Fibroblast of the aortic adventitia (primary cell): ENCODE measurements around the gene GNB5. TPM values are rescaled to one million over a fixed set of nuclear protein-coding genes. Genes with fewer than 3 reads are reported as not detected.
A peak's percentile ranks its signal among the peaks of the same experiment; 100 is the strongest.

Experiments
- DNase-seq: peaks from one replicate; pipeline ENCODE4 v3.0.0-alpha.2; 2010; ENCODE audit warnings: low read depth
- H3K4me3 ChIP-seq: 2 replicates; pipeline ENCODE4 v1.5.1; 2011; ENCODE audit warnings: low read depth, mild to moderate bottlenecking, control low read depth, low read length, moderate library complexity
- total RNA-seq: library from RNA; depleted of rRNA; stranded (reverse); fragments of >200 nt; gene quantifications from 2 replicates; pipeline ENCODE4 v1.2.3, GENCODE V29; 2012; ENCODE audit warnings: low replicate concordance
- TF ChIP-seq, protein P1 (sequence below): IDR thresholded peaks from 2 replicates; pipeline ENCODE4 v1.5.1; 2011; ENCODE audit warnings: mild to moderate bottlenecking, low read length, control low read depth, inconsistent platforms; ENCODE audit not compliant: insufficient read depth

The GNB5 gene
- total RNA-seq, 1 donor: 24.0 TPM

GRCh38 chr15:52109559-52110451 is 81.4 kb downstream of the GNB5 start:
- H3K4me3 ChIP-seq: no peak overlapping the region
- DNase-seq: no peak
- TF ChIP-seq, protein P1, sequence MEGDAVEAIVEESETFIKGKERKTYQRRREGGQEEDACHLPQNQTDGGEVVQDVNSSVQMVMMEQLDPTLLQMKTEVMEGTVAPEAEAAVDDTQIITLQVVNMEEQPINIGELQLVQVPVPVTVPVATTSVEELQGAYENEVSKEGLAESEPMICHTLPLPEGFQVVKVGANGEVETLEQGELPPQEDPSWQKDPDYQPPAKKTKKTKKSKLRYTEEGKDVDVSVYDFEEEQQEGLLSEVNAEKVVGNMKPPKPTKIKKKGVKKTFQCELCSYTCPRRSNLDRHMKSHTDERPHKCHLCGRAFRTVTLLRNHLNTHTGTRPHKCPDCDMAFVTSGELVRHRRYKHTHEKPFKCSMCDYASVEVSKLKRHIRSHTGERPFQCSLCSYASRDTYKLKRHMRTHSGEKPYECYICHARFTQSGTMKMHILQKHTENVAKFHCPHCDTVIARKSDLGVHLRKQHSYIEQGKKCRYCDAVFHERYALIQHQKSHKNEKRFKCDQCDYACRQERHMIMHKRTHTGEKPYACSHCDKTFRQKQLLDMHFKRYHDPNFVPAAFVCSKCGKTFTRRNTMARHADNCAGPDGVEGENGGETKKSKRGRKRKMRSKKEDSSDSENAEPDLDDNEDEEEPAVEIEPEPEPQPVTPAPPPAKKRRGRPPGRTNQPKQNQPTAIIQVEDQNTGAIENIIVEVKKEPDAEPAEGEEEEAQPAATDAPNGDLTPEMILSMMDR: no peak

DNA sequence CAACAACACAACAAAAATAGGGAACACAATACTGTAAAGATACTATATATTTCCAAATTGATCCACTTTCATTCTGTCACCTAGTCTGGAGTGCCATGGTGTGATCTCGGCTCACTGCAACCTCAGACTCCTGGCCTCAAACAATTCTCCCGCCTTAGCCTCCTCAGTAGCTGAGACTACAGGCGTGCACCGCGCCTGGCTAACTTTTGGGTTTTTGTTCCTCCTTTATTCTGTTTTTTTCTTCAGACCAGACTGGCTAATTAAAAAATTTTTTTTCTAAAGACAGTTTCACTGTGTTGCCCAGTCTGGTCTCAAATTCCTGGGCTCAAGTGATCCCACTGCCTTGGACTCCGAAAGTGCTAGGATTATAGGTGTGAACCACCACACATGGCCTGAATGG is 84.0 kb downstream of the GNB5 start:
- no peak overlapping the region for H3K4me3 ChIP-seq
- DNase-seq: no peak
- TF ChIP-seq, protein P1: no peak

- TF ChIP-seq, protein P1: no peak
- no peak for DNase-seq
- H3K4me3 ChIP-seq: no peak overlapping the region
Measured at GRCh38 chr15:52106641-52107040, 84.6 kb downstream of the GNB5 start.

- DNase-seq: no peak
- H3K4me3 ChIP-seq: no peak overlapping the region
- TF ChIP-seq, protein P1: no peak
Measured at GRCh38 chr15:52105846-52106245, 85.3 kb downstream of the GNB5 start.

DNA sequence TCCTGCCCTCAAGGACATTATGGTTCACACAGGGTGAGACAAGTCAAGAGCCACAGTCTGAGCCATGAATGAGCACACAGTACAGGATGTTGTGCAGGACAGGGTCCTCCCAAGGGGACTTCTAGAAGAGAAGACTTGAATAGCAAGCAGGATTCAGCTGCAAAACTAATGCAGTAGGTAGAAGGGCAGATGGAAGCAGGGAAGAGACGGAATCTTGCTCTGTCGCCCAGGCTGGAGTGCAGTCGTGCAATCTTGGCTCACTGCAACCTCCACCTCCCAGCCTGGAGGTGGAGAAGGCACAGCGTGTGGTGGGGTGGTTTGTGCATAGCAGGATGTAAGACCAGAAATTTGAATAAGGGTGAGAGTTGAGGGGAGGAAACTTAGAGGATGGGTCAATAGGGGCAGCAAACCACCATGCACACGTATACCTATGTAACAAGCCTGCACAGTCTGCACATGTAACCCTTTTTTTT is 86.6 kb downstream of the GNB5 start:
- TF ChIP-seq, protein P1: no peak
- no peak for DNase-seq
- no peak overlapping the region for H3K4me3 ChIP-seq

DNA sequence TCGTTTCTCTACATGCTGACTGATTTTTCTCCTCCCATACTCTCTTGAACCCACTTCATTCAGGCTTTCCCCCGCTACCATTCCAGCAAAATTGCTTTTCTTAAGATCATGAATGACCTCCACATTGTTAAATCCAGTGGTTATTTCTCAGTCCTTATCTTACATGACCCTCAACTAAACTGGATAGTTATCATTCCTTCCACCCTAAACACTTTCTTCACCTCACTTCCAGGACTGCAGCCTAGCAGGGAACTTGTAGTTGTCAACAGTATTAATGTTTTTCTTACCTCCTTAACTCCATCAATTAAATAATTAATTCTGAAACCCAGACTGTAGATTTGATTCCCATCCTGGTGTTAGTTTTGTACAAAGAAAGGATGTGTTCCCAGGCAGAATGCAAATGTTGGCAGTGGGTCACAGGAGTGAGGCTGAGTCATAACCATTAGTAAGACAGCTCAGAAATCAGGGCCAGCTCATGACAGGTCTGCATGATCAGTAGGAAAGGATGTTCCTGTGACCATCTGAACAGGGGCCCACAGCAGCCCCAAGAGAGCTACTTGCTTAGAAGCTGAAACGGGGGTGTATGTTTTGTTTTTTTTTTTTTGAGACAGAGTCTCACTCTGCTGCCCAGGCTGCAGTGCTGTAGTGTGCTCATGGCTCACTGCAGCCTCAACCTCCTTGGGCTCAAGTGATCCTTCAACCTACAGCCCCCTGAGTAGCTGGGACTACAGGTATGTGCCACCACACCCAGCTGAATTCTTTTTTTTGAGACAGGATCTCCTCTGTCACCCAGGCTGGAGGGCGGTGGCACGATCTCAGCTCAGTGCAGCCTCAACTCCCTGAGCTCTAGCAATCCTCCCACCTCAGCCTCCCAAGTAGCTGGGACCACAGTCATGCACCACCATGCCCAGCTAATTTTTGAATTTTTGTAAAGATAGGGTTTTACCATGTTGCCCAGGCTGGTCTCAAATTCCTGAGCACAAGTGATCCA is 87.7 kb downstream of the GNB5 start:
- TF ChIP-seq, protein P1: no peak
- DNase-seq: peak; percentile 94

More for the DNA sequence above, 87.7 kb downstream of the GNB5 start:
- no peak overlapping the region for H3K4me3 ChIP-seq
